MM.1S (cell line): Measurements from ENCODE around the gene CAND2.

ENCODE experiments used
- CTCF ChIP-seq: fragments of 300-600 bp; sonication (generic); IDR thresholded peaks from 2 replicates; pipeline ENCODE4 v1.5.1; 2016; ENCODE audit warnings: antibody characterized with exemption, low read length, mixed read lengths
- EZH2 ChIP-seq: fragments of 300-600 bp; sonication (generic); optimal IDR thresholded peaks from 2 replicates; pipeline ENCODE3; 2017; ENCODE audit warnings: low read depth, mild to moderate bottlenecking, antibody characterized with exemption, low read length, mixed read lengths
- EZH2phosphoT487 ChIP-seq: fragments of 300-600 bp; sonication (generic); IDR thresholded peaks from 2 replicates; pipeline ENCODE4 v1.6.1; 2018; ENCODE audit warnings: antibody characterized with exemption, low read length

- TF ChIP-seq CTCF = no peak
- no peak for TF ChIP-seq EZH2phosphoT487
- no peak for TF ChIP-seq EZH2
Measured at GRCh38 chr3:12771236-12771635, 25.2 kb upstream of the CAND2 start.
